ENCODE results near the gene PUM1.

Gene PUM1

DNA sequence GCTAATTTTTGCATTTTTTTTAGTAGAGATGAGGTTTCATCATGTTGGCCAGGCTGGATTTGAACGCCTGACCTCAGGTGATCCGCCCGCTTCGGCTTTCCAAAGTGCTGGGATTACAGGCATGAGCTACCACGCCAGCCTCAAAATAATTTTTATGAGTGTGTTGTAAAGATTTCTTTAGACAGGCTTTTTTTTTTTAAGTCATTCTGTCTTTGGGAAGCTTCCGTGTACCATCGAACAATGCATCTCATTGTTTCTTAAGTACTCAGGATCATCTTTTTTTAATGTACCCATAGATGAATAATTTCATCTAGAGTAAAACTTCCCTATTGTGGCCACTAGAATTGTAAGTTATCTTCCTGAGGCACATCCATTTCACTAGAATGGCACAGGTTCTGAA lies 137.3 kb downstream of the PUM1 start:
- no peak for DNase-seq

DNA sequence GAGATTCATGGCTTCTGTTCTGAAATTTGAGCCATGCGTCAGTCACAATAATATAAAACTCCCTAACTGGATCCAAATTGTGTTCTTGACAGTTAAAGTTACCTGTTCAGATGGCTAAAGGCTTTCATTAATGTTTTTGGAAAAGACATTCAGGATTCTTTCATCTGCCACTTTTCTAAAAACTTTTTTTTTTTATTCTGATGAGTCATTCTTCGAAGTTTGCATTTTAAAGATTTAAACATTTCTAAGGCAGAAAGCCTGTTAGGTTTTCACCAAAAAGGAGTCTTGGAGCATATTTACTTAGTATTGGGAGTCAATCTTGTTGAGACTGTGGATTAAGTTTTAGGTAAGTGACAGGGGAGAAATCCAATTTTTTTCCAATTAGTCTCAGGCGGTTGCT lies 138.1 kb downstream of the PUM1 start:
- DNase-seq, result no peak

DNA sequence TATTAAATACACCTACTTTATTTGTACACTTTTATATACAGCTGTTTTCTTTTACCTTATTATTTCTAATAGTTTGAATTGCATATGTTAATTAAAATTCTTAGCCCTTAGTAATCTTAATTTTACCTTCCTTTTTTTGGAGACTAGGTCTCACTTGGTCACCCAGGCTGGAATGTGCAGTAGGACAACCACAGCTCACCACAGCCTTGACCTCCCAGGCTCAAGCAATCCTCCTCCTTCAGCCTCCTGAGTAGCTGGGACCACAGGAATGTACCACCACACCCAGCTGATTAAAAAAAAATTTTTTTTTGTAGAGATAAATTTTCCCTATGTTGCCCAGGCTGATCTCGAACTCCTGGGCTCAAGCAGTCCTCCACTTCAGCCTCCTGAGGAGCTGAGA lies 141.9 kb downstream of the PUM1 start:
- no peak for DNase-seq

DNA sequence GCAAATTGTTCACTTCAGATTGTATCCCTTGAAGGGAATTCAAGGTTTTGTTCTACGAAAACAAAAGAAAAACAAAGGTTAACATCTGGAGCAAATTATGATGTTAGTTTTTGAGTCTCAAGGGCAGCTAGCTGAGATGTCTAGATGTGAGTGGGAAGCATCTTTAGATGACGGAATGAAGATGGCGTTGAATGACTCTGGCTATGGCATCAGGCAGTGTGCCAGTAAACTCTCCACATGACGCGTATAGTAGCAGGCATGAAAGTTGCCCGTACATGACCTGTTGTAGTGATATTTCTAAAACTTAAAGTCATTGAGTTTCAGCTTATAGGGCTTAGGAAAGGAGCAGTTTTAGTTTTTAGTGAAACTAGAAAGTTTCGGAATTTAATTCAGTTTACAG lies 144.7 kb downstream of the PUM1 start:
- no peak for DNase-seq

DNA sequence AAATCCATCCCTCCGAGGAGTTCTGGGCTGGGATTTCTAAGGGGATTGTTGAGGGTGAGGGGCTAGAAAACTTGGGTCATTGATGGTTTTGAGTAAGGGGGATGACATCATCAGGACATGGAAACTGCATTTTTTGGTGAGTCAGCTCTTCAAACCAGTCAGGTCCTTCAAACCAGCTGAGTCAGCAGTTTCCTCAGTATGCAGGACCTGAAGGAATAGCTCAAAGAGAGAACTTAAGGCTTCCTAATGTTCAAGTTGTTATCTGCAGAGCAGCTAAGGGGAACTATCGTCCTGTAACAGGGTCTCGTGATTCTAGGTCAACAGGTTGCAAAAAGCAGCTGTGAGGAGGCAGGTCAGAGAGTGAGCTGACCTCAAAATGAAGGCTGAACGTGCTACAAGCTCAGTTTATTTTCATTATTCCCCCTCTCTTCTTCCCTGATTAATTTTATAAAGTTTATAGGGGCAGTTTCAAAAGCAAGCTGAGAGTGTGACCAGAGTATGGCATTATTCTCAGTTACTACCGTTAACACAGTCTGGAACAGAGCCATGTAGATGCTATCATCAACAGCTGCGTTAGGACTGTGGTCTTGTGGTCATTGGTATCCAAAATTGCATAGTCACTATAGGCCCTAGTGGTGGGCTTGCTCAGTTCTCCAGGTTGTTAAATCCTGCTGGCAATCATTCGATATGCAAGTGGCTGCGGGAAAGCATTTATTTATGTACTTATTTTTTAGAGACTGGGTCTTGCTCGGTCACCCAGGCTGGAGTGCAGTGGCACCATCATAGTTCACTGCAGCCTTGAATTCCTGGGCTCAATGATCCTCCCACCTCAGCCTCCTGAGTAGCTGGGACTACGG lies 146.3 kb downstream of the PUM1 start:
- DNase-seq, result no peak

DNA sequence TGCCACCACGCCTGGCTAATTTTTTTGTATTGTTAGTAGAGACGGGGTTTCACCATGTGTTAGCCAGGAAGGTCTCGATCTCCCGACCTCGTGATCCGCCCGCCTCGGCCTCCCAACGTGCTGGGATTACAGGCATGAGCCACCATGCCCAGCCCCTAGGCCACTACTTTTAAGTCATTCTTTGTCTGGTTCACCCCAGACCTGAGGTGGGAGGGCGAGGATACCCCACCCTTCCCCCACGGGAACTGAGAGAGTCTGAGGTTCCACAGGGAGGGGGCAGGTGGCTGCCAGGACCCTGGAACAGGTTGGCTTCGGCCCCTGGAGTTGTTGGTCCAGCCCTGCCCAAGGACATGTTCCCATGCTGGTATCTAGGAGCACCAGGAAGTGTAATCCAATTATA lies 149.2 kb downstream of the PUM1 start:
- DNase-seq, result no peak

DNA sequence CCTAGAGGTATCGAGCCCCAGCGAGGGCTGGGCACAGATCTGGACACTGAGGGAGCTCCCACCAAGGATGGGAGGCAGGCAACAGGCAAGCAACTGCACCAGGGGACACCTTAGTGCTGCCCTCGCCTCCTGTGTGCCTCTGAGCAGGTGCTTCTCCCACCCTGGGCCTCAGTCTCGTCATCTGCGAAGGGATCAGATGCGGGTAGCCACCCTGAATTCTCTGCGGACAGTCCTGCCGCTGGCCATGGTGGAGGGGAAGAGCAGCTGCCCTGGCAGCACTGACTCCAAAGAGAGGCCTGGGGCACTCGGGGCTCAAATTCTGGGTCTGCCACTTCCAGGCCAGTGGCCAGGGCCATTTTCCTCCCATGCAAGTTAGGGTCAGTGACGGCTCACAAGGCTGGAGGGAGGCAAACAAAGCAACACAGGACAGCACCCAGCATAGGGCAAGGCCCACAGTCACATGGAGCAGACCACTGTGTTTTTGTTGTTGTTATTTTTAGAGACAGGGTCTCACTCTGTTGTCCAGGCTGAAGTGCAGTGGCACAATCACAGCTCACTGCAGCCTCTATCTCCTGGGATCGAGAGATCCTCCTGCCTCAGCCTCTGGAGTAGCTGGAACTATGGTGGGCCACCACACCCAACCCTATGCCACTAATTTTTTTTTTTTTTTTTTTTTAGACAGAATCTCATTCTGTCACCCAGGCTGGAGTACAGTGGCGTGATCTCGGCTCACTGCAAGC lies 149.9 kb downstream of the PUM1 start:
- no peak for DNase-seq

DNA sequence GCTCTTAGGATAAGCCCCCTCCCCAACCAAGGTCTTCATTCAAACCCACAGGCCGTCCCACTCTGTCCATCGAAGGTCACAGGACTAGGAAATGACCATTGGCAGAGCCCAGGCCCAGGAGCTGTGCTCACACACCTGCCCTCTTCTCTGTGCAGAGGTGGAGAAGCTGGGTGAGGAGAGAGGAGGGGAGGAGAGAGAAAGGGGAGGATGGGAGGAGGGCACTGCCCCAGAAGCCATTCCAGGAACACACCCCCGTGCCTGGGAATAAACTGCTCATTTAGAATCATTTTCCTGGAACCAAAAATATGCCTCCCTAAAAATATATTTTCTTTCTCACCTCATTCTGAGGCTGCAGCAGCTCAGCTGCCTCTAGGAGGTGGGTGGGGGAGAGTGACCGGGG lies 150.6 kb downstream of the PUM1 start:
- no peak for DNase-seq

DNA sequence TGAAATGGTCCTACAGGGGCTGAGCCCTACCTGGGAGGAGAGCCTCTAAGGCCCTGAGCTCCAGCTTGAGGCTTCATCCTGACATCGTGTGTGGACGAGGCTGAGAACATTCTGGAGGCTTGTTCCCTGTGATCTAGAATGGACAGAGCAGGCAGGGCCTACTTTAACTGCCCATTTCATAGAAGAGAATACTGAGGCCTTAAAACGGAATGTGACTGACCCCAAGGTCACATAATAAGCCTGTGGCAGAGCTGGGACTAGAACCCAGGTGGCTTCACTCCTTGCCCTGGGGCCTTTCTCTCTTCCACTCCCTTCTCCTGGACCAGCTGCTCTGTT lies 151.0 kb downstream of the PUM1 start:
- DNase-seq, result no peak

DNA sequence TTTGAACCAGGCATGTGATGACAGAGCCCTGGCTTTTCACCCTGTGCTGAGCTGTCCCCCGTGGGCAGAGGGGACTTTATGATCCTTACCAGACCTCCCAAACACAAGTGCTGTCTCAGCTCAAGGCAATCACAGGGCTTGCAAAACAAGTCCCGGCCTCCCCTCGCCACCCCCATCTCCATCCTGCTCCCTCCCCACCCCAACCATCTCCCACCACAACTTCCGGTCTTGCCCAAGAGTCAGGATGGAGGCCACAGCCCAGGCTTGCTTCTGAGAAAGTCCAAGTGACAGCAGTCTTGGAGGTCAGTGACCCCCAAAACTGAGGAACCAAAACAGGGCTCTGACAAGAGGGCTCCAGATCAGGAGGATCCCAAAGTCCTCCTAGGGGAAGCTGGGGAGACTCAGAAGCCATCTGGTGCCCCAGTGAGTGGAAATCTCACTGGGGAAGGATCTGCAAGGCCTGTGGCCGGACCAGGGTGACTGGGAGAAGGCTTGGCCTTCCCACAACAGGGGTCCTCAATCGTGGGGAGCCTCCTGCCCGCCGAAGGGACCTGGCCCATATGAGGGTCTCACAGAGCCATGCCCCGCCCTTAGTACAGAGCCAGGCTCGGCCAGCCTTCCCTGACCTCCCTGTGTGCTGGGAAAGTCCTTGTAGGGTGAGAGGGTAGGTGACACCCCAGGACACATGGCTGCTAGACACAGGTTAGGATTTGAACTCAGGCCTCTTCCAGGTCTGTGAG lies 152.4 kb downstream of the PUM1 start:
- DNase-seq, result no peak

DNA sequence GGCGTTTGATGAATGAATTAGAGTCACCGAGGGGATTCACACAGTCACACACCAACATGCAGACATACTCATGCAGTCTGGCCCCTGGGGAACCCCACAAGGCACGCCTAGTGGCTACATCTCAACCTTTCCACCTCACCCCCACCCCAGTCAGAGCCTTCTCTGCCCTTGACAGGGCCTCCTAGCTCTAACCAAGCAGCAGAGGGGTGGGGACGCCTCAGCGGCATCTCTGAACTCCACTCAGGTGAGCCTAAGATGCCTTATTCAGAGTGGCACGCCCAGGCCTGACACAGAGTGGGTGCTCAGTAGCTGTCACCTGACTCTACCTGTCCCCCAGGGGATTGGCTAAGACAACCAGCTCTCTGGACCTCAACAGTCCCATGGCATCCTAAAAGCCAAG lies 153.3 kb downstream of the PUM1 start:
- no peak for DNase-seq

DNA sequence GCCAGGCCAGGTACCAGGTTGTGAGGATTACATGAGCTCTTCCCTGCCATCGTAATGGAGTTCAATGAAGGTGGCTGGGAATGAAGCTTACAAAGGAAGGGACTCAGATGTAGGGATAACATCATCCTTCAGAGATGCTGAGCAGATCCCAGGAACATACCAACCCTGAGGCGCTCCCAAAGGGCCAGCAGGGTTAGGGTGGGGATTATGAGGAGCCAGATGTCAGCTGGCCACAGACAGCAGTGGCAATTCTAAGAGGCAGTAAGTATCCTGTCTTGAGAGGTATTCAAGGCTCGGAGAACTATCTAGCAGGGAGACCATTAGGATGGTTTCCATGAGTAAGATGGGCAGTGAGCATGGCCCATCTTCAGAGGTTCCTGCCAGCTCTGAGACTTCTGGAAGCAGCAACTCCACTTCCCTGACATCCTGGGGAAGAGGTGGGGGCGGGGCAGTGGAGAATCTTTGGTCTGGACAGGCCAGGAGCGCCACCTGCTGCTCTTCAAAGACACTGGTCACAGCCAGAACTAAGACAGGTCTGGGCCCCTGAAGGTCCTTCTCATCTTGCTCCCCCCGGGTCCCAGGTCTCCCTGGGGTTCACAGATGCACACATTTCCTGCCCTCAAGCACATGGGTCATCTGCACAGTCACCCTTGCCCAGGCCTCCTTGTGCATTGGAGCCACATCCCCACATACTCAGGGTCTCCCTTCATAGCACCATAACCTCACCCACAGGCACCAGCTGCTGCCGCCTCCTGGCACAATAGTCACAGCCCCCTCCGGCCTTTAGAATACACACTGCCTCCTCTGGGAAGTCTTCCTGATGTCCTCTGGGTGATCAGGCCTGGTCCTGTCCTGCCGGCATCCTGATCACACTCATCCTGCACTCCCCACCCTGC lies 154.2 kb downstream of the PUM1 start:
- DNase-seq, result peak; percentile 76

DNA sequence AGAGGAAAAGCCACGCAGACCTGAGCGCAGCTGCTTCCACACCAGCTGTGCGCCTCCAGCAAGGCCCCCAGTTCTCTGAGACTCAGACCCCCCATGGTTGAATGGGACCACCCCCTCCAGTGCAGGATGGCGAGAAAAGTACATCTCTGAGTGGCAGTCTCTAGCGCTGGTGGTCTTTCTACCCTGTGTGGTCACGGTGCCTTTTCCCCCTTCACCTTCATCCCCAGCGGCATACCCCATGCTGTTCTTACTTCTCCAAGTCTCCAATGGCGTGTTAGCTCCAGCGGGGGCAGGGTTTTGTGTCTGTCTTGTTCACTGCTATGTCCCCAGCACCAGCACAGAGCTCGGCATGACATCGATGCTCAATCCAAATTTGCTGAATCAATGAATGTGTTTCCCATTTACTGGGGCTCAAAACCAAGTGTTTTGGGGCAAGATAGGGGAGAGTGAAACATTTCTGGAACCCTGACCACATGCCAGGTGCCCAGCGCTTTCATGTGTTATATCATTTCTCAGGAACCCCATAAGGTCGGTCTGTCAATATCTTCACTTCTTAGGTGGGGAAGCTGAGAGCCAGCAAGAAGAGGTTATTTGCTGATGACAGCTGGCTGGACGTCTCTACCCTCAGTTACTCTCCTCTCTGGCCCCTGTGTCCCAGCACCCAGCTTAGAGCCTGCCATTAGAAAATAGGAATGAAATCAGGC lies 156.0 kb downstream of the PUM1 start:
- no peak for DNase-seq

DNA sequence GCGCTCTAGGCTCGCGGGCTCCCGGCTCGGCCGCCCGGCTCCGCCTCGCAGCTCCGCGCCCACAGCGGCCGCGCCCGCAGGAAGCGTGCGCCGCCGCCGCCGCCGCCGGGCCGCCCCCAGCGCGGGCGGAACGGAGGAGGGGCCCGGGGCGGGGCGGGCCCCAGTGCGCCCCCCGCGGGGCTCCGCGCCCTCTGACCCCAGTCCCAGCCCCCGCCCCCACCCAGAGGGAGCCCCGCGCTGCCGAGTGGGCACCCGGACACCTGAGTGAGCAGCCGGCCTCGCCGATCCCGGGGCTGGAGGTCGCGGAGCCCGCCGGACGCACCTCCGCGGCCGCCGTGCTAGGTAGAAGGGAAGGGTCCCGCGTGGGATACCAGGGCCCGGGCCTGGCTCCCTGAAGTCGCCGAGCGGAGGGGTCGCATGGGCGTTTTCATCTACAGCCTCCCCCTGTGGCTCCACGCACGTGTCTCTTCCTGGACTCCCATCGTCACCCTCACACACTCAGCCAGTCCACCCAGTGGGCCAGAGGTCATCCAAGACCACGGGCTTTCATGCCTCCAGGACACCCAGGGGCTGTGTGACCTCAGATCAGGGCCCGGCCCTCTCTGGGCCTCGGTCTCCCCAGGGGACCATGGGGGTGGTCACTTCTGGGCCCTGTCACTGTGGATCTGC lies 156.7 kb downstream of the PUM1 start, which contains the start of gene SDC3:
Gene SDC3 (minus strand): TSS at position 63 of the 669 bp plus-strand sequence. CDS start 172 bp downstream, outside the sequence.
- DNase-seq, result no peak

DNA sequence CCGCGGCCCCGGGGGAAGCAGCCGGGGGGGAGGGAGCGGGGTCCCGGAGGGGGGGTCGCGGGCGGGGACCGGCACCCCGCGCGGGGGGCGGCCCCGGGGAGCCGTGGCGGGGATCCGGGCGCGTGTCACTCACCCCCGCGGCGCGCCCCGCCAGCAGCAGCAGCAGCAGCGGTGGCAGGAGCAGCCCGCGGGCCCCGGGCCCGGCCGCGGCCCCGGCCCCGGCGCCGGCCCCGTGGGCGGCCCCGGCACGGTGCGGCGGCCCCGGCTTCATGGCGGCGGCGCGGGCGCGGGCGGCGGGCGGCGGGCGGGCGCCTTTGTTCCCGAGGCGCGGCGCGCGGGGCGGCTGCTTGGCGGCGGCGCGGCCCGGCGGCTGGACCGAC lies 157.2 kb downstream of the PUM1 start:
- no peak for DNase-seq

DNA sequence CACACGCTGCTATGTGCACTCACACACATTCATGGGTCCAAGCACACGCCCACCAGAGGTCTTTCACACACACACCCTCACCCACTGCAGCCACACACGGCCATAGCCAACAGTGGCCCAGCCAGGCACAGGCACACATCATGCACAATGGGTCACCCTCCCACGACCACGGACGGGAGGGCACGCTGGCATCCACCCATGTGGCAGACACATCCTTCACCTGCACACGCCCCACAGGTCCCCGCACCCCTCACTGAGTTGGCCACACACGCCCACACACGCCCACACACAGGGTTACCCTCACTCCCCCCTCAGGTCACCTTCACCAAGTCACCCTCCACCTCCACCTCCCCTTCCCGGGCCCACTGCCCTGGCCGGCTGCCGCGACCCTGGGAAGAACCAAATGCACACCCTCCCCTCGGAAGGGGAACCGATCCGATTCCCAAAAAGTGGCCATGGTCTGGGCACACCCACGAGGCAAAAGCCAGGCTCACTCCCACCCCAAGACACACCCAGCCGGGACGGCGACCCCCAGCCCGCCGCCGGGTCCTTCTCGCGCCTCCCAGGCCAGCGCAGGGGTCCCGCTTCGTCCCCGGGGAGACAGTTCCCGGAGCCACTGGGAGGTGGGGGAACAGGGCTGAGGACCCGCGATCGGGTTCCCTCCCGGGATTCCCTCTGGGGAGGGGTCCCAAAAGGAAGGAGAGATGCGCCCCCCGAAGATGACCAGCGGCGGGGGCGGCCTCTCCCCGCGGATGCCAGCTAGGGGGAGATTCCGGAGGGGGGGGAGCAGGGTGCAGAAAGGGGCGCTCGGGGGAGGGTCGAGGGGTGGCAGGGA lies 157.8 kb downstream of the PUM1 start:
- DNase-seq, result no peak

DNA sequence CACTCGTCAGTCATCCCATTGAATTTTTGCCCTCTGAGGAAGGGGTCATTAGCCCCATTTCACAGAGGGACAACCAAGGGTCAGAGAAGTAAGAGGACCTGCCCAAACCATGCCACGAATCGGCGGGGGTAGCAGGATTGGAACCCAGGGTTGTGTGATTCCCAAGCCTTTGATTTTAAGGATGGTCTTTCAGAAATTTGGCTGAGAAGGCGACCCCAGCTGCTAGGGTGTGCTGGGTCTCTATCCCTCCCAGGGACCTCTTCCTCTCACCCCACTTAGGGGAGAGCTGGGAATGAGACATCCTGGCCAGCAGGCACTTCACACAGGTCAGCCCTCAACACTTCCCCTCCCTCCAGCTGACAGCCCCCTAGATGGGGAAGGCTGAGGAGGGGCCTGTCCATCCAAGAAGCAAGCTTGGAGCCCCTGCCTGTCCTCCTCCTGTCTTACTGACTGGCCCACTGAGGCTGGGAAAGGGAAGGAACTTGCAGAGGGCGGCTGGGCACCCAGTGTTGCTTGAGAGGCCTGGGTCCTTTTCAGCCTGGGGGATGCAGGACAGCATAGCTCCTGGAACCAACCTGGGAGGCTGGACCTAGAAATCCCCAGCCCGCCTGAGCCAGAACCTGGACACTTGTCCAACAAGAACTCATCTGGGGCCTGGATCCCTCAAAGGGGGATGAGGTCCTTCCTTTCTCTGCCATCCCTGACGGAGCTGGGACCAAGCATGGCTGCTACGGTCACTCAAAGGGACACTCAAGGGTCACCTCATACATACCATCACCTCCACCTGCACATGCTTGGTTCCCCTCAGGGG lies 158.7 kb downstream of the PUM1 start:
- no peak for DNase-seq

DNA sequence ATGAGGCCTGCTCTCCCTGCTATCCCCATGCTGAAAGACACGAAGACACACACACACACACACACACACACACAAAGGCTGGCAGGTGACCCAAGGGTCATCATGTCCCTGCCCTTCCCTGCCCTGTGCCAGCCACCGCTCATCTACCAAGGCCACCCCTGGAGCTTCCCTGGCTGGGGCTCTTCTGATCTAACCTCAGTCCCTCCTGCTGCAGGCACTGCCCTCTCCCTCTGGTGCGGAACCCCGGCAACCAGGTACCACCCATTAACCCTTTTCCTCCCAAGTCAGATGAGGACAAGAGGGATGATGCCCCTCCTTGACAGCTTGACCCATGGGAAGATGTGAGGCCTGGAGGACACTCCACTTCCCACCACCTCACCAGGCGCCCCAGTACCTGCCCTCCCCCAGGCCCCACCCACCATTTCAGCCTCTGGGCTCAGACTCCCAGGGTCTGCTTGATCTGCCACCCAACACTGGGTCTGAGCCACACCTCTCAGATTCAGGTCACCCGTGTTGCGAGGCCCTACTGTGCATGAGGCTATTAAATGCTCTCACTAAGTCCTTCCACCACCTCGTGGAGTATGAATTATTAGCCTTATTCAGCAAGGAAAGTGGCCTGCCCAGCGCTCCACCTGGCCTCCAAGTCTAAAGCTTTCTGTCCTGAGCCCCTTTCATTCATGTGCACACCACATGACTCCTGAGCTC lies 159.4 kb downstream of the PUM1 start:
- no peak for DNase-seq

DNA sequence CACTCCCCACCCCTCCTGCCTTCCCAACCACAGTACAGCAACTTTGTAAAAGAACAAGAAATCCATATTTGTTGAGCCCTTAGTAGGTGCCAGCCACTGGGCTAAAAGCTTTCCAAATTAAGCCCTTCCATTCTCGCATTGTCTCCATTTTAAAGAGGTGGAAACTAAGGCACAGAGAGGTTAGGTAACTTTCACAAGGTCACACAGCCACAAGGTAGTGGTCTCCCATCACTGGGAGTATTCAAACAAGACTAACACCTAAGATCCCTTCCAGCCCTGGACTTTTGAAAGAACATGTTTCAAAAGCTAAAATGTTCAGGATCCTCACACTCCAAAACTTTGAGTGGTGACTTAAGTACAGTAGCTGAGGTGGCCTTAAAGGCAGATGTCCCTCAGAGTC lies 160.1 kb downstream of the PUM1 start:
- DNase-seq, result no peak

Measured in 8988T (cell line).